T-helper 2 cell (primary cell): Measurements from ENCODE around the gene PPP1R37.

Experiments
- DNase-seq, 5 experiments: peaks; one replicate each; pipeline versions ENCODE4 v3.0.0 to v3.0.0-alpha.2; 2012 to 2022

Gene PPP1R37

GRCh38 chr19:45140144-45140503, 47.1 kb downstream of the PPP1R37 start:
- no peak for DNase-seq

- DNase-seq = no peak
Measured at GRCh38 chr19:45140533-45140932, 47.6 kb downstream of the PPP1R37 start.

- DNase-seq = no peak
Measured at GRCh38 chr19:45141203-45141900, 48.4 kb downstream of the PPP1R37 start.

- no peak for DNase-seq
Measured at GRCh38 chr19:45142016-45142725, 49.2 kb downstream of the PPP1R37 start.

GRCh38 chr19:45142726-45143110, 49.7 kb downstream of the PPP1R37 start:
- DNase-seq = no peak

GRCh38 chr19:45144431-45145269, 51.7 kb downstream of the PPP1R37 start:
- DNase-seq = no peak

- no peak for DNase-seq
Measured at GRCh38 chr19:45145270-45146189, 52.6 kb downstream of the PPP1R37 start.

GRCh38 chr19:45146251-45146650, 53.3 kb downstream of the PPP1R37 start:
- DNase-seq = no peak

- DNase-seq = no peak
Measured at GRCh38 chr19:45146741-45147205, 53.8 kb downstream of the PPP1R37 start.

- DNase-seq = no peak
Measured at GRCh38 chr19:45147835-45148676, 55.1 kb downstream of the PPP1R37 start.

- DNase-seq = no peak
Measured at GRCh38 chr19:45149129-45149528, 56.1 kb downstream of the PPP1R37 start.

- DNase-seq = no peak
Measured at GRCh38 chr19:45150180-45150579, 57.2 kb downstream of the PPP1R37 start.

- no peak for DNase-seq
Measured at GRCh38 chr19:45150751-45151281, 57.8 kb downstream of the PPP1R37 start.

GRCh38 chr19:45151320-45151719, 58.3 kb downstream of the PPP1R37 start:
- no peak for DNase-seq

GRCh38 chr19:45151821-45152503, 59.0 kb downstream of the PPP1R37 start:
- DNase-seq = no peak

- peak in 3 of 5 experiments; percentile 24 to 80 (median 50) for DNase-seq
Measured at GRCh38 chr19:45152504-45153338, 59.7 kb downstream of the PPP1R37 start.

GRCh38 chr19:45153339-45154063, 60.5 kb downstream of the PPP1R37 start:
- peak in 3 of 5 experiments; percentile 14 to 60 (median 21) for DNase-seq

GRCh38 chr19:45154064-45154827, 61.3 kb downstream of the PPP1R37 start:
- no peak for DNase-seq
